Hematopoietic multipotent progenitor cell treated with erythropoietin and hydrocortisone succinate and interleukin-3 and kit ligand, for 8 days (in vitro differentiated cells): ENCODE results near the gene MCEMP1.
A peak's percentile ranks its signal among the peaks of the same experiment; 100 is the strongest.

Experiments used
- DNase-seq: peaks from one replicate; pipeline ENCODE4 v3.0.0-alpha.2; 2015

The MCEMP1 gene

DNA sequence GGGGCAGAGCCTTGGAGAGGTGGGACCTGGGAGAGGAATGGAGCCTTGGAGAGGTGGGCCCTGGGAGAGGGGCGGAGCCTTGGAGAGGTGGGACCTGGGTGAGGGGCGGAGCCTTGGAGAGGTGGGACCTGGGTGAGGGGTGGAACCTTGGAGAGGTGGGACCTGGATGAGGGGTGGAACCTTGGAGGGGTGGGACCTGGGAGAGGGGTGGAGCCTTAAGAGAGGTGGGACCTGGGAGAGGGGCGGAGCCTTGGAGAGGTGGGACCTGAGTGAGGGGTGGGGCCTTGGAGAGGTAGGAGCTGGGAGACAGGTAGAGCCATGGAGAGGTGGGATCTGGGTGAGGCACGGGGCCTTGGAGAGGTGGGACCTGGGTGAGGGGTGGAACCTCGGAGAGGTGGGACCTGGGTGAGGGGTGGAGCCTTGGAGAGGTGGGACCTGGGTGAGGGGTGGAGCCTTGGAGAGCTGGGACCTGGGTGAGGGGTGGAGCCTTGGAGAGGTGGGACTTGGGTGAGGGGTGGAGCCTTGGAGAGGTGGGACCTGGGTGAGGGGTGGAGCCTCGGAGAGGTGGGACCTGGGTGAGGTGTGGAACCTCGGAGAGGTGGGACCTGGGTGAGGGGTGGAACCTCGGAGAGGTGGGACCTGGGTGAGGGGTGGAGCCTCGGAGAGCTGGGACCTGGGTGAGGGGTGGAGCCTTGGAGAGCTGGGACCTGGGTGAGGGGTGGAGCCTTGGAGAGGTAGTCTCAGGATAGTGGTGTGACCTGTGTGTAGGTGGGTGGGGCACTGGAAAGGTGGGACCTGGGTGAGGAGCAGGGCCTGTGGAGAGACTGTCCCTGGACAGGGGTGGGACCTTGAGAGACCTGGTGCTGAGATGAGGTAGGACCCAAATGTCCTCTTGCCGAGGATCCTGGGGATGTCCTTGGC is 33.0 kb upstream of the MCEMP1 start:
- peak; percentile 46 for DNase-seq

DNA sequence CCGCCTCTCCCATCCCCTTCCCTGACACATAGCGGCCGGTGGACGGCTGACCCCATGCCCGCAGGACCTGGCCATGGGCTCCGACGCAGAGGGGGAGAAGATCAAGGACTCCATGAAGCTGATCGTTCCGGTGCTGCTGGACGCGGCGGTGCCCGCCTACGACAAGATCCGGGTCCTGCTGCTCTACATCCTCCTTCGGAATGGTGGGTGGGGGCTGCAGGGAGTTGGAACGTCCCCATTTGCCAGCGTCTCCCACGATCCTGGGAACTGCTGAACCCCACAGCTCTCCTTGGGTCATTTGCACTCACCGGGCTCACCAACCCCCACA is 32.4 kb upstream of the MCEMP1 start:
- DNase-seq: no peak

DNA sequence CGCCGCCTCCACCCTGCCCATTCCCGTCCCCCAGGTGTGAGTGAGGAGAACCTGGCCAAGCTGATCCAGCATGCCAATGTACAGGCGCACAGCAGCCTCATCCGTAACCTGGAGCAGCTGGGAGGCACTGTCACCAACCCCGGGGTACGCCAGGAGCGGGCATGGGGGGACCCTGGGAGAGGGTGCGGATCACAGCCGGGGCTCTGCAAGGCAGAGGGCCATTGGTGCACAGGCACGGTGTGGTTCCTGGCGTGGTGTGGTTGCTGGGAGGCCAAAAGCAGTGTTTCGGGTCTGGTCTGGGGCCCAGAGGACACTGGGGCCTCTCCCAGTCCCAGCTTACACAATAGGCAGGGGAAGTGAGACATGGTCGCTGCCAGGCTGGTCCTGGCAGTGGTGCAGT is 31.7 kb upstream of the MCEMP1 start:
- DNase-seq: no peak

DNA sequence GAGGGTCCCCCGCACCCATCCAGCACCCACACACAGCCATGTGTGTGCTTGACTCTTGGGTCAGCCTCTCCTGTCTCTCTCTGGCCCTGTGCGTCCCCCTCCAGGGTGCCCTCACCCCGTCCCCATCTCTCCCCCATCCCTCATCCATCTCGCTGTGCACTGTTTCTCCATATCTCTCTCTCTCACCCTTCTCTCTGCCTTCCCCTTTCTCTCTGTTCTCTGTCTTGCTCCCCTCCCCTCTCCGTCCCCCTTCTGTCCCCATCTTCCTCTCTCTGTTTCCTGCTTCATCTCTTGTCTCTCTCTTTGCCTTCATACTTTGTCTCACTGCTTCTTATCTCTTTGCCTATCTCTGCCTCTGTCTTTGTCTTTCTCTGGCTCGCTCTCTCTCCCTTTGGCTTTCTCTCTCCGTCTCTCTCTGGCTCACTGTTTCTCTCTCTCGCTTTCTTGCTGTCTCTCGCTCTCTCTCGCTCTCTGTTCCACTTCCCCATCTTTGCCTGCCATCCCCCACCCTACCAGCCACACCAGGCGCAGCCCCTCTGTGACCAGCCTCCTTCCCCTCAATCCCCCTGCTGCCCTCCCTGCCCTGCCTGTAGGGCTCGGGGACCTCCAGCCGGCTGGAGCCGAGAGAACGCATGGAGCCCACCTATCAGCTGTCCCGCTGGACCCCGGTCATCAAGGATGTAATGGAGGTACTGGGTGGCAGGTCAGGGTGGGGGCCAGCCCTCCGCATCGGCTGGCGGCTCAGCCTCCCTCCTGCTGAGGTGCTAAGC is 31.0 kb upstream of the MCEMP1 start:
- no peak for DNase-seq

DNA sequence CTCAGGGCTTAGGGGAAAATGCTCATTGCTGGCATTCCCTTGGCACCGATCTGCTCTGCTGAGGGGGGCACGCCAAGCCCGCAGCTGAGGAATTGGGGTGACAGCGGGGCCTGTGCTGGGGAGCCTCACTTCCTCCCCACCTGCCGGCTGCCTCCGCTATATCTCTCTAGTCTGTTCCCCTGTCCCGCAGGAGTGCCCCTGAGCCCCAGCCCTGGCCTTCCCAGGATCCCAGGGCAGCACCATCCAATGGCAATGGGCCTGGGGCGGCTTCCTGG is 30.5 kb upstream of the MCEMP1 start:
- DNase-seq: no peak

DNA sequence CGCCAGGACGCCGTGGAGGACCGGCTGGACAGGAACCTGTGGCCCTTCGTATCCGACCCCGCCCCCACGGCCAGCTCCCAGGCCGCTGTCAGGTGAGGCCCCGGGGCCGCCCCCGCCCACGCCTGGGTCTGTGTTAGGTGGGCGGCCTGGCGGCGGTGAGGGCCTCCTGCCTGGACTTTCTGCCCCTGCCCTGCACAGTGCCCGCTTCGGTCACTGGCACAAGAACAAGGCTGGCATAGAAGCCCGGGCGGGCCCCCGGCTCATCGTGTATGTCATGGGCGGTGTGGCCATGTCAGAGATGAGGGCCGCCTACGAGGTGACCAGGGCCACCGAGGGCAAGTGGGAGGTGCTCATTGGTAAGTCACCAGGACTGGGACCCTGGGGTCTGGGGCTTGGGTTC is 29.7 kb upstream of the MCEMP1 start:
- no peak for DNase-seq

DNA sequence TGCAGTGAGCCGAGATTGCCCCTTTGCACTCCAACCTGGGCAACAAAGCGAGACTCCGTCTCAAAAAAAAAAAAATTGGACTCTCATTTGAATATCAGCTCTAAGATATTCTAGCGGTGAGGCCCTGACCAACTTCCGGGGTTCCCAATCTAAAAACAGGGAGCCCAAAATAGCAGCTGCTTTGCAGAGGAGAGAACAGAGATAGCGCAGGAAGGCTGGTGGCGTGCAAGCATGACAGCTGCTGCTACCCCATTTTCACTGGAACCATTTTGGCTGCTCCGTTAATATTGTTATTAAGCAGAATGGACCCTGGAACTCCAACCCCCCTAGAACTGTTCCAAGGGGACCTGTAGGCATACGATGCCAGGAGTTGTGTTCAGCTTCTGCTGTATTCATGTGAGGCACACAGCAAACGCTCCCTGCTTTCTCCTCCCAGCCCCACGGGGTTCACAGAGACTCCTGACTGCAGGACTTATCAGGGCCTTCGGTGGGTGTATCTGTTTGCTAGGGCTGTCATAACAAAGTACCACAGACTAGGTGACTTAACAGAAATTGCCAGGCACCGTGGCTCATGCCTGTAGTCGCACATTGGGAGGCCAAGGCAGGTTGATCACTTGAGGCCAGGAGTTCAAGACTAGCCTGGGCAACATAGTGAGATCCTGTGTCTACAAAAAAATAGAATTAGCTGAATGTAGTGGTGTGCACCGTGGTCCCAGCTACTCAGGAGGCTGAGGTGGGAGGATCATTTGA is 28.4 kb upstream of the MCEMP1 start:
- peak; percentile 60 for DNase-seq

DNA sequence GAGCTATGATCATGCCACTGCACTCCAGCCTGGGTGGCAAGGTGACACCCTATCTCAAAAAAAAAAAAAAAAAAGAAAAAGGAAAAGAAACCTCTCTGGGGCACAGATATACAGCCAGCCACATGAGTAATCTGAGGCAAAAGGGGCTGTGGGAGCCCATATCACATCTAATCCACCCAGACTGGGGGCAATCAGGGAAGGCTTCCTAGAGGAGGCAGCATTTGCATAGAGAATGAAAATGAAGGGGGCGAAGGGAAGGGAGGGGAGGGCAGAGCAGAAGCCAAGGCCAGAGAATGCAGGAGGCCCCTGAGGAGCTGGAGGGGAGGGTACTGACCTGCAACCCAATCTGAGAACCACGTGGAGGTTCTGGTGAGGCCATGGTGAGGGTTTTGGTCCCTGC is 26.7 kb upstream of the MCEMP1 start:
- DNase-seq: no peak

DNA sequence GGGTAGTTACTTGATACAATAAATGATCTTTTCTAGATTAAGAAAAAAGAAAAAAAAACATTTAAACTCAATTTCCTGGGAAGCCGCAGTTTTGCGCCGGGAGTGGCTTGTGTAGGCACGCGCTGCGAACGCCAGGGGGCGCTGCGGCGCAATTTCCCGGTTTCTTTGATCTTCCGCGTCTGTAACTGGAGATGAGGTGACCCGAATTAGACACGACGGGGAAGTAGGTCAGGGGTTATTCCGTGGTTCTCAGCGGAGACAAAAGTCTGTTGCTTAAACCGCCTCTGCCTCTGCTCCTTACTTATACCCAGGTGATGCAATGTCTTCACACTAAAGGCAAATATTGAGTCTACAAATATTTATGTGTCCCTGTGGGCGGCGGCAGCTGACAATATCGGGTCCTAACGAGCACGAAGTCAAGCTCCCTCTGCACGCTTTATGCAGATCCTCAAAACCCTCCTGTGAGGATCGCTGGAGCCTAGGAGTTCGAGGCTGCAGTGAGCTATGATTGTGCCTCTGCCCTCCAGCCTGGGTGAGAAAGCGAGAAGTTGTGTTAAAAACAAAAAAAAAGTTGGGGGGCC is 24.7 kb upstream of the MCEMP1 start:
- peak; percentile 85 for DNase-seq

DNA sequence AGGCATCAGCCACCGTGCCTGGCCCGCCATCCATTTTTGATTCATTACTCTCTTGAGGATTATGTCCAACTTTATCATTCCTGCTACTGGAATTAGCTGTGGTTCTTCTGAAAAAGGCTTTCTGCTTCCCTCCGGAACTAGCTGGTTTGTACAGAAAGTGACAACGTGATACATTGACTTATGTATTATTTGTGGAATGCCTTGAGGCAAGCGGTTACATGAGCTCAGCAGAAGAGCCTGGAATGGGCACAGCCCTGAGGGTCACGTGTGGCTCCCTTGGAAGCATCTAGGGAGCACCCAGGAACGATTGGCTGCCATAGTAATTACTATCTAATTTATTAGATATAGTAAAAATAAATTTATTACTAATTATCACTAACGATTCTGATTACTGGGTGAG is 22.5 kb upstream of the MCEMP1 start:
- DNase-seq: no peak

DNA sequence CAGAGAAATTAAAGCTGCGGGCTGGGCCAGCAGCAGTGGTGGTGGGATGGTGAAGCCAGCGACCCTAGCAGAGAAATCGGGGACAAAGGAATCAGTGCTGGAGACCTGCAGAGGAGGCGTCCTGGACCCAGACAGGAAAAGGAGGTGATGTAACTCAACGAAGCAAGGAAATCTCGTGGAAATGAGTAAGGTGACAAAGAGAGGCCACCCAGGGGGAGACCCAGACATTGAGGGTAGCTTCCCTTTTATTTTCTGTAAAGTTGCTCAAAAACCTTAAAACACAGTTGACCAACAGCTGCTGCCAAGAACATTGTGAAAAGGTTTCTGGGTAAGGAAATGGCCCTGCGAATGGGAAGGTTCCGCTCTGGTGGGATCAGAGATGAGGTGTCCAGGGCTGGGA is 21.3 kb upstream of the MCEMP1 start:
- no peak for DNase-seq

DNA sequence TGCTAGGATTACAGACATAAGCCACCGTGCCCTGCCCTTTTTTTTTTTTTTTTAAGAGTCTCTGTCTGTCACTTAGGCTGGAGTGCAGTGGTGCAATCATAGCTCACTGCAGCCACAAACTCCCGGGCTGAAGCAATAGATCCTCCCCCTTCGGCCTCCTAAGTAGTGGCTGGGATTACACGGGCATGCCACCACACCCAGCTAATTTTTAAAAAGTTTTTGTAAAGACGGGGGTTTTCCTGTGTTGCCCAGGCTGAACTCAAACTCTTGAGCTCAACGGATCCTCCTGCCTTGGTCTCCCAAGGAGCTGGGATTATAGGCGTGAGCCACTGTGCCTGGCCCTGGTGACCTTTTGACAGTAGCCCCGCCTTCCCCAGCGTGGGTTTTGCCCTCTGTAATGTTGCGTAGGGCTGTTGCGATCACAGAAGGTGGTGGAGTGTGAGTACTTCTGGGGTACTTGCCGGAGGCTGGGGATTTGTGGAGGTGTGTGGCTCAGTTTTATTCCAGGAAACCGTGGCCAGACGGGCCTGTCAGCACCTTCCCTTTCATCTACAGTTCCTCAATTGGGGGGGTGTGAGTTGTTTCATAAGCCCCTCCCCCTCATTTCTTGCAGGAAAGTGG is 19.6 kb upstream of the MCEMP1 start:
- DNase-seq: no peak

DNA sequence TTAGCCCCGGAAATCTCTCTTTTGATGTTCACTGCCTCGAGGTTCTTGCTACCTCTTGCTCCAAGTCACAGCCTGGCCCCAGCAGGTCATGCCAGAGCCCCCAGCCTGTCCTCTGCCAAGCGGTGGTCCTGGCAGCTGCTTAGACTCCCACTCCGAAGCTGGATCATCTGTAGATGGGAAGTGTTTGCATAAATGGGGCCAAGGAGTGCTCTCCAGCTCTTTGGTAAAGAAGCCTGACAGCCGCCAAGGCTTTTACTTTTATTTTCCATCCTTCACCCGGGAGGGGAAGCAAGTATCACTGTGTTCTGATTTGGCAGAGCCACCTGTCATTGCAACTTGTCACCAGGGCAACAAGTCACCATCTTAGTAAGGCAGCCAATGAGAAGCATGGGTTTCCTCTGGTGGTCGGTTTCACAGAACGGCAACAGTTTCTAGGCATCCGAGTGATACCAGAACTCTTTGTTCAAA is 18.6 kb upstream of the MCEMP1 start:
- DNase-seq: no peak

DNA sequence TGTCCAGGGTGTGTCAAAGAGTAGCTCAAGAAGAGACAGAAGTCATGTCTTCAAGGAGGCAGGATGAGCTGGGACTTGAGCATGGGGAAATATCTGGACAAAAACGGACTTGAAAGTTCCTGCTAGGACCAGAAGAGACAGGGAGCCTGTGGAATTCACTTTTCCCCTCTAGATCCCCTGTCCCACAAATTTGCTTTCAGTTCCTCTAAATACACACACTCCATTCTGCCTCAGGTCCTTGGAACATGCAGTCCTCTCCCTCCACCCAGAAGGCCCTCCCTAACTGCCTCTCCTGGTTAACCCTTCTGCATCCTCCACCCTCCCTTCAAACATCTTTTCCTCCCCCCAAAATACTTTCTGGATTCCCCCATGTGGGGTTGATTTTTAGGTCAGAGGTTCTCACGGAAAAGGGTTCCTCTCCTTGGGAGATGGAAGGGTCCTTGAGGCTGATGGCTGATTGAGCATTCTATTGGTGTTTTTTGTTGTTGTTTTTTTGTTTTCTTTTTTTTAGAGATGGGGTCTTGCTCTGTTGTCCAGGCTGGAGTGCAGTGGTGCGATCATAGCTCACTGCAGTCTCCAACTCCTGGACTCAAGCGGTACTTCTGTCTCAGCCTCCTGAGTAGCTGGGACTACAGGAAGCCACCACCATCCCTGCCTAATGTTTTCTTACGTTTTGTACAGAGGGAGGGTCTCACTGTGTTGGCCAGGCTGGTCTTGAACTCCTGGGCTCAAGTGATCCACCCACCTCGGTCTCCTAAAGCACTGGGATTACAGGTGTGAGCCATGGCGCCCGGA is 14.9 kb upstream of the MCEMP1 start:
- DNase-seq: no peak

DNA sequence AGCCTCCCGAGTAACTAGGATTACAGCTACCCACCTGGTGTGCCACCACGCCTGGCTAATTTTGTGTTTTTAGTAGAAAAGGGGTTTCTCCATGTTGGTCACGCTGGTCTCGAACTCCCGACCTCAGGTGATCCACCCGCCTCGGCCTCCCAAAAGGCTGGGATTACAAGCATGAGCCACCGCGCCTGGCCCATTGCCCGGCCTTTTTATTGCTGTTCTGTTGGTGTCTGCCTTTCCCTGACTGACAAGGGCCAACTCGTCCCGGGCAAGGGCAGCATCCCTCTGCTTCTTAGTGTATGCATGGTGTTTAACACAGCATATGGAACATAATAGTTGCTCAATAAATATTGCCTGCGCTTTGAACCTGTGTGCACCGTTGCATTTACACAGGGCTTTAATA is 14.2 kb upstream of the MCEMP1 start:
- DNase-seq: no peak

DNA sequence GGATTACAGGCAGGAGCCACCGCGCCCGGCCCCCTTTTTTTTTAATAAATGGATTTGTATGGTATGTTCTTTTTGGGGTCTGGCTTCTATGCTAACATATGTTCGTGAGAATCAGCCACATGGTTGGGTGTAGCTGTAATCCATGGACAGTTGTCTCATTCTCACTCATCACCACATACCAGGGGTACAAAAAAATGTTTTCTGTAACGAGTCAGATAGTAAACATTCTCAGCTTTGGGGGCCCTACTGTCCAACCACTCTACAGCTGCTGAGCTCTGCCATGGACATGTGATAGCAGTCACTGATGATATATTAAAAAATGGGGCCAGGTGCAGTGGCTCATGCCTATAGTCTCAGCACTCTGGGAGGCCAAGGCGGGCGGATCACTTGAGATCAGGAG is 13.2 kb upstream of the MCEMP1 start:
- DNase-seq: no peak

DNA sequence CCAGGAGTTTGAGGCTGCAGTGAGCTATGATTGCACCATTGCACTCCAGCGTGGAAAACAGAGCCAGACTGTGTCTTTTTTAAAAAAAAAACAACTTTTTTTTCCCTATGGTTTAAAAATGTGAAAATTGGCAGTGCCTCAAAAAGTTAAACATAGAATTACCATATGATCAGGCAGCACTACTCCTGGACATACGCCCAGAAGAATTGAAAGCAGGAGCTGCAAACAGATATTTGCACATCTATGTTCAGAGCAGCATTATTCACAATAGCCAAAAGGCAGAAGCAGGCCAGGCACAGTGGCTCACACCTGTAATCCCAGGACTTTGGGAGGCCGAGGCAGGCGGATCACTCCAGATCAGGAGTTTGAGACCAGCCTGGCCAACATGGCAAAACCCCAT is 11.8 kb upstream of the MCEMP1 start:
- no peak for DNase-seq

DNA sequence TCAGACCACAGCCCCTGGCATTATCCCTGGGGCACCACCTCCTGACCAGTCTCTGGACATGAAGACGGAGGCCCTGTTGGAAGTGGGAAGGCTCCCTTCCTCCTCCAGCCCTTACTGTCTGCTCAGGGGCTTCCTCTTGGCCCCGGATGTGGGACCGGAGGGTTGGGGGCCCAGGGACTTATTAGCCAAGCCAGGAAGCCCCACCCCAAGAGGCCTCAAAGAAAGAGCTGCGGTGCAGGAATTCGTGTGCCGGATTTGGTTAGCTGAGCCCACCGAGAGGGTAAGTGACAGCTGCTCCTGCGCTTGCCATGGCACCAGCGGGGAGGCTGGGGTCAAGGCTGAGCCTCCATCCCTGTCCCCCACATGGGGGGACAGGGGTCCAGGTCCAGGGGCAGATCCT is 8.0 kb upstream of the MCEMP1 start, which contains the start of gene RETN:
Gene RETN (plus strand): TSS at position 208 of the 400 bp plus-strand sequence. CDS start 278 bp downstream, outside the sequence.
- DNase-seq: no peak

DNA sequence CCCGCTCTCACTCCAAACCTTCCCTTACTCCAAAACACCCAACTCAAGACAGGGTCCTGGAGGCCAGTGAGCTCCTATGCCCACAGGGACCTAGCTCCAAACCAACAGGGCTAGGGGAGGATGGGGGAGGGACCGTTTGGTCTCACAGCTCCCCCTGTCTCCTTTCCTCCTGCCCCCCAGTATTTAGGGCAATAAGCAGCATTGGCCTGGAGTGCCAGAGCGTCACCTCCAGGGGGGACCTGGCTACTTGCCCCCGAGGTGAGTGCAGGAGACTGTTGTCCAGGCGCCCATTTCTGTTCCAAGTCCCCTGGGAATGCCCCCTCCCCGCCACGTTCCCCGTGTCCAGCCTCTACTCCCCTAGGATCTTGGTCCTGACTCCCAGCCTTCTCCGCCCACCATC is 7.2 kb upstream of the MCEMP1 start:
- no peak for DNase-seq

DNA sequence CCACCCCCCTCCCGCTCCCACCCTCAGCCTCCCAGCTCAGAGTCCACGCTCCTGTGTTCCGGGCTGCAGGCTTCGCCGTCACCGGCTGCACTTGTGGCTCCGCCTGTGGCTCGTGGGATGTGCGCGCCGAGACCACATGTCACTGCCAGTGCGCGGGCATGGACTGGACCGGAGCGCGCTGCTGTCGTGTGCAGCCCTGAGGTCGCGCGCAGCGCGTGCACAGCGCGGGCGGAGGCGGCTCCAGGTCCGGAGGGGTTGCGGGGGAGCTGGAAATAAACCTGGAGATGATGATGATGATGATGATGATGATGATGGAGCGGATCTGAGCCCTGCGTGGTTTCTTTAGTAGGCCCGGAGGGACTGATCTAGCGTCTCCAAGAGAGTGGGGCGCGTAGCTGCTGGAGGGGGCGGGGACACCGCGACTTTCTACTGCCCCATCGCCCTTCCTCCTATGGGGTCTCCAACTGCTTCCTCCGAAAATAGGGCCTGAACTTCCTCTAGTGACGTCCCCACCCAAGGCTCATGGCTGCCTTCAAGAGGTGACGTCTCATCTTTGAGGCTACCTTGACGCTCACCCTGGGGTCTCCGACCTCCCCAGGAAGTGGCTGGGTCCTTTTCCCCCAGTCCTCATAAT is 6.6 kb upstream of the MCEMP1 start:
- no peak for DNase-seq

DNA sequence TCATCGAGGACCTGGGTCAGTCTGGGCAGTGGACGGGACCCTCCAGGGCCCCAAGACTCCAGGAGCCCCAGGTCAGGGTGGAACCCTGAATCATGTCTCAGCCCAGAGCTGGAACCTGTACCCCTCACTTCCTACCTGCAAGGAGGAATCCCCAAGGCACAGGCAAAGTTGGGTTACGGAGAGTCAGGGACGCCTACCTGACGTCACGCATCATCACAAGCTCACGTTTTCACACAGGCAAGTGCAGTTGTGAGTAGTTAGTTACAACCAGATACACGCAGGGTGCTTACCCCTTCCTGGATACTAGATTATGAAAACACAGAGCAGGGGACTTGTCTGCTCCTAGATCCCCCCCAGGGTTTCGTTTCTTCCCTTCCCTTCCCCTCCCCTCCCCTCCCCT is 6.1 kb upstream of the MCEMP1 start:
- DNase-seq: no peak

DNA sequence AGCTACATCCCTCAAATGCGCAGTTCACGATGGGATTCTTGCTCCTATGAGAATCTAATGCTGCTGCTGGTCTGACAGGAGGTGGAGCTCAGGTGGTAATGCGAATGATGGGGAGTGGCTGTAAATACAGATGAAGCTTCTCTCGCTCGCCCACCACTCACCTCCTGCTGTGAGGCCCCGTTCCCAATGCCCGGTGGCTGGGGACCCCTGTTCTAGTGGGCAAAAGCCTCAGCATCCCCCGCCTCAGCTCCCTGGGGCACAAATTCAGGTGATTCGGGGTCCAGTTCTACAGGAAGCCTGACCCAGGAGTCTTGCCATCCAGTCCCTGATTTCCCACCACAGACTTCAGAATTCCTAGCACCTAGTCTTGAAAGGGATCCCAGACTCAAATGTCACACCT is 4.4 kb upstream of the MCEMP1 start:
- no peak for DNase-seq
